ENCODE results near the gene RFWD3. TPM values are rescaled to one million over a fixed set of nuclear protein-coding genes. Genes with fewer than 3 reads are reported as not detected.

RFWD3 gene
- total and polyA plus RNA-seq, 2 of the 13 experiments (the other 11 are each of a cell fraction or from before 2014, with no cell fraction given): 23.4 to 62.6 TPM

DNA sequence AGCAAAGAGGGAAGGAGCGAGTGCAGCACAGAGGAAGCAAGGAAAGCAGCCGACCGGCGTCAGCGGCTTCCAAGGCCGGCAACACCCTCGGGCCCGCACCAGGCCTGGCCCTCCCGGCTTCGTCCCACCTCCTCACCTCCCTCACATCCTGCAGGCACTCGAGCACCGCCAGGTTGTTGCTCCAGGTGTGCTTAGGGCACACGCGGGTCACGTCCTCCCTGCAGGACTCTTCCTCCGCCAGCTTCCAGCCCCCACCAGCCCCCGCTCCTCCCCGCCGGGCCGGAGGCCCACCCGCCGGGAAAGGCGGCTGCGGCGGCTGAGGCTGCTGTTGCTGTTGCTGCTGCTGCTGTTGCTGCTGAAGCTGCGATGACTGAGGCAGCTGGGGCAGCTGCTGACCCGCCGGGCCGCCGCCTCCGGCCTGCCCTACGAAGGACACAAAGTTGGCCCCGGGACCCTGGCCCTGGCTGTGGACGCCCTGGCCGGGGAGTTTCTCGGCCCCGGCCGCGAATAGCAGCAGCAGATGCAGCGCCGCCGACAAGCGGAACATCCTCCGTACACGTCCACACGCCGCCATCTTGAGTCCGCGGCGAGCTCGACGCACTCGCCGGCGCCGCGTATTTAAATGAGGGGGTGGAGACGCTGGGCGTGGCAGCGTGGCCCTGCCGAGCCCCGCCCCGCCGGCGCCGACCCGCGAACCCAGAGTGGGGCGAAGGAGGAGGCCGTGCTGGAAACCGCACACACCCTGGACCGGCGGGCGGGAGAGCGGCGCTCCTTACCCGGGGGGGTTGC, 60.0 kb downstream of the RFWD3 start, which contains the start of gene GLG1 (continued):
- TF ChIP-seq ZBTB37 (CRISPR knock-in tag; IDR thresholded peaks at IDR 0.05) (no peak), DNMT3B (CRISPR knock-in tag; conservative IDR thresholded peaks at IDR 0.05) (no peak), ZBTB3 (CRISPR knock-in tag; IDR thresholded peaks at IDR 0.05; ENCODE audit: borderline replicate concordance, low read depth) (peak; percentile 85; the same call in 1 of the 2 replicates), ZSCAN9 (CRISPR knock-in tag; IDR thresholded peaks at IDR 0.05; ENCODE audit: borderline replicate concordance) (peak; percentile 90; the same call in 1 of the 2 replicates), ZNF326 (CRISPR knock-in tag; IDR thresholded peaks at IDR 0.05; ENCODE audit: borderline replicate concordance) (no peak), GABPB1 (CRISPR knock-in tag; IDR thresholded peaks at IDR 0.05) (peak; percentile 86), ZNF383 (CRISPR knock-in tag; IDR thresholded peaks at IDR 0.05; ENCODE audit: borderline replicate concordance) (no peak), ZFY (CRISPR knock-in tag; IDR thresholded peaks at IDR 0.05) (peak; percentile 94), ZNF770 (CRISPR knock-in tag; IDR thresholded peaks at IDR 0.05) (peak; percentile 88), ZNF564 (CRISPR knock-in tag; IDR thresholded peaks at IDR 0.05) (peak; percentile 47; the same call in 1 of the 2 replicates), HIC2 (CRISPR knock-in tag; IDR thresholded peaks at IDR 0.05; ENCODE audit: low read depth) (no peak; the same call in 1 of the 2 replicates), NFKBIZ (CRISPR knock-in tag; IDR thresholded peaks at IDR 0.05) (no peak; the same call in none of the 2 replicates), SMAD1 (CRISPR knock-in tag; IDR thresholded peaks at IDR 0.05; ENCODE audit: borderline replicate concordance, low read depth) (0 out of 2 replicates have a peak, but pooled peaks have one; percentile 46), JUND (CRISPR knock-in tag; IDR thresholded peaks at IDR 0.05) (0 out of 2 replicates have a peak, but pooled peaks have one; percentile 15), SMC3 (IDR thresholded peaks at IDR 0.05; ENCODE audit: low read length) (no peak), NBN (conservative IDR thresholded peaks at IDR 0.05) (no peak), NR3C1 (CRISPR knock-in tag; IDR thresholded peaks at IDR 0.05) (no peak; the same call in 1 of the 2 replicates), ZNF766 (CRISPR knock-in tag; IDR thresholded peaks at IDR 0.05; ENCODE audit: borderline replicate concordance) (peak; percentile 96), ZNF644 (CRISPR knock-in tag; IDR thresholded peaks at IDR 0.05; ENCODE audit: low read depth) (peak; percentile 25), ZNF20 (CRISPR knock-in tag; IDR thresholded peaks at IDR 0.05) (peak; percentile 87; the same call in 1 of the 2 replicates), MAFK (conservative IDR thresholded peaks at IDR 0.05 in 1 of 2, IDR thresholded peaks at IDR 0.05 in 1 of 2; ENCODE audit: low read length in 2 of 2) (no peak), PRMT3 (CRISPR knock-in tag; IDR thresholded peaks at IDR 0.05; ENCODE audit: borderline replicate concordance, low read depth) (peak; percentile 92; the same call in 1 of the 2 replicates), MIER3 (CRISPR knock-in tag; IDR thresholded peaks at IDR 0.05; ENCODE audit: borderline replicate concordance) (no peak)
- TF ChIP-seq, protein P1, sequence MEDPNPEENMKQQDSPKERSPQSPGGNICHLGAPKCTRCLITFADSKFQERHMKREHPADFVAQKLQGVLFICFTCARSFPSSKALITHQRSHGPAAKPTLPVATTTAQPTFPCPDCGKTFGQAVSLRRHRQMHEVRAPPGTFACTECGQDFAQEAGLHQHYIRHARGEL (CRISPR knock-in tag; IDR thresholded peaks at IDR 0.05): peak; percentile 78; the same call in 1 of the 2 replicates

Measured in HepG2 (cell line).